ENCODE measurements around the gene WDFY3. TPM values are rescaled to one million over a fixed set of nuclear protein-coding genes. Genes with fewer than 3 reads are reported as not detected.

The WDFY3 gene
- total and polyA plus RNA-seq, 9 of the 15 experiments (the other 6 are each of a cell fraction or from before 2014, with no cell fraction given), result 0.58 to 13.5 (median 9.4) TPM

- Histone ChIP-seq H3K4me2 (ENCODE audit: insufficient read depth, low read length) (no peak overlapping the region), H3K9me1 (ENCODE audit: control insufficient read depth, insufficient read depth, low read length) (no peaks in the 10 kb centered on the region), H3K4me1 (replicated peaks in 1 of 2; ENCODE audit: control insufficient read depth in 2 of 2, insufficient read depth in 2 of 2, low read length in 2 of 2) (no peaks in the 10 kb centered on the region), H3K27ac (ENCODE audit: extremely low read depth, low read depth, low read length) (no peak overlapping the region), H3K79me2 (ENCODE audit: control insufficient read depth, insufficient read depth, low read length) (no peaks in the 10 kb centered on the region), H3K27me3 (ENCODE audit: control insufficient read depth in 2 of 2, insufficient read depth in 2 of 2, low read length in 2 of 2) (no peaks in the 10 kb centered on the region), H3K4me3 (no peak overlapping the region), H4K20me1 (replicated peaks; ENCODE audit: control insufficient read depth, insufficient read depth, low read length) (no peaks in the 10 kb centered on the region), H2AFZ (ENCODE audit: low read depth, low read length) (no peak overlapping the region), H3K9ac (ENCODE audit: insufficient read depth in 1 of 2, low read depth in 2 of 2, low read length in 2 of 2) (no peak overlapping the region), H3K36me3 (ENCODE audit: control insufficient read depth, insufficient read depth, low read length) (no peaks in the 10 kb centered on the region; the same call in 2 of the 3 replicates), H3K9me3 (replicated peaks; ENCODE audit: control insufficient read depth, insufficient read depth, low read depth, low read length) (no peaks in the 10 kb centered on the region)
- CTCF ChIA-PET (ENCODE audit: low intra/inter-chr PET ratio), result no interaction called here
- BruUV-seq (replicated peaks), result no TSS peak
- no peak for ATAC-seq
- FAIRE-seq, result no peak
- DNase-seq (ENCODE audit: extremely low read depth in 1 of 4, low spot score in 3 of 4), result no peak
- 36% methylated on average over 6 of the region's 6 CpGs for WGBS (ENCODE audit: insufficient coverage, low coverage, missing lambda C conversion rate)
- TF ChIP-seq CEBPB (tag; IDR thresholded peaks at IDR 0.05) (peak; percentile 91), CEBPG (CRISPR knock-in tag; IDR thresholded peaks at IDR 0.05) (no peak), CEBPG (tag; conservative IDR thresholded peaks at IDR 0.05 in 1 of 2, IDR thresholded peaks at IDR 0.05 in 1 of 2) (peak; percentile 61 to 89; a peak in 3 of 4 replicates), ZNF445 (CRISPR knock-in tag; IDR thresholded peaks at IDR 0.05; ENCODE audit: low read depth) (no peak), IRF2 (CRISPR knock-in tag; IDR thresholded peaks at IDR 0.05) (no peak), CLOCK (CRISPR knock-in tag; IDR thresholded peaks at IDR 0.05; ENCODE audit: borderline replicate concordance) (no peak), BHLHE40 (IDR thresholded peaks at IDR 0.05; ENCODE audit: low read length) (no peak), E2F6 (IDR thresholded peaks at IDR 0.05; ENCODE audit: borderline replicate concordance in 1 of 2, extremely low read depth in 1 of 2, insufficient read depth in 1 of 2, insufficient read length in 1 of 2, low read depth in 1 of 2, low read length in 1 of 2, poor library complexity in 1 of 2, severe bottlenecking in 1 of 2) (no peak), ARID4B (CRISPR knock-in tag; IDR thresholded peaks at IDR 0.05) (no peak), THRA (IDR thresholded peaks at IDR 0.05) (no peak), SRF (CRISPR knock-in tag; IDR thresholded peaks at IDR 0.05) (no peak)
- in situ Hi-C loops (cut with MboI), result no loop called here
- POLR2A ChIA-PET, result no interaction called here
- intact Hi-C loops (cut with micrococcal nuclease), result no loop called here
These were observed 267.4 kb downstream of the WDFY3 start for GRCh38 chr4:84699001-84699671.
